Right lobe of liver (tissue), 6 donors: Measurements from ENCODE around the gene ACSL3. TPM values are rescaled to one million over a fixed set of nuclear protein-coding genes. Genes with fewer than 3 reads are reported as not detected.

Experiments used
- ATAC-seq, 4 donors: fragments of 200-7000 bp; cut with Tn5 transposase; one replicate each; pipeline ENCODE4 v1.9.1; 2020; ENCODE audit warnings: mild to moderate bottlenecking in 4 of 4, moderate library complexity in 4 of 4
- DNase-seq, 3 donors: peaks; one replicate each; pipeline ENCODE4 v3.0.0-alpha.2; 2020
- H3K27ac ChIP-seq, 3 donors: fragments of 200-600 bp; one replicate each; pipeline ENCODE4 v1.8.0; 2022
- H3K27me3 ChIP-seq, 2 donors: fragments of 200-600 bp; one replicate each; pipeline ENCODE4 v1.8.0; 2022
- H3K36me3 ChIP-seq, 4 donors: fragments of 200-600 bp; sonication (generic) in 1 of 4; one replicate each; pipeline versions ENCODE4 v1.5.1 to v1.8.0; 2017 to 2022; ENCODE audit warnings: control low read depth in 1 of 4
- H3K4me1 ChIP-seq, 4 donors: fragments of 200-600 bp; sonication (generic) in 1 of 4; one replicate each; pipeline versions ENCODE4 v1.5.1 to v1.8.0; 2017 to 2022; ENCODE audit warnings: control low read depth in 1 of 4
- H3K4me3 ChIP-seq, 3 donors: fragments of 200-600 bp; one replicate each; pipeline ENCODE4 v1.8.0; 2022
- H3K9me3 ChIP-seq, 4 donors: fragments of 200-600 bp; sonication (generic) in 1 of 4; one replicate each; pipeline versions ENCODE4 v1.5.1 to v1.8.0; 2017 to 2022; ENCODE audit warnings: control low read depth in 1 of 4
- POLR2A ChIP-seq: fragments of 450-650 bp; IDR thresholded peaks from one replicate; pipeline ENCODE4 v1.6.1; 2017; ENCODE audit warnings: antibody characterized with exemption, mild to moderate bottlenecking
- WGBS: methylation state at CpG from one replicate; pipeline ENCODE4 v1.1.6; 2018; ENCODE audit warnings: low coverage, low lambda C conversion rate; ENCODE audit not compliant: insufficient coverage; ENCODE audit errors: missing lambda C conversion rate; 5-methylcytosine and 5-hydroxymethylcytosine counted together
- intact Hi-C, 2 donors: fragments of 100-400 bp; cut with DNase I; formaldehyde crosslinking; loops; one replicate each; pipeline versions ENCODE4 v1.11.2 to v1.14.1; 2022
- total RNA-seq, 6 experiments: library from RNA; depleted of rRNA in 2 of 6; stranded (reverse); fragments of >200 nt in 2 of 6; fragmentation: NEBNext Ultra II Directional in 3 of 6; extraction: Animal tissue kit (Norgen Biotek cat#: 25700) in 3 of 6; gene quantifications; one replicate each; pipeline versions ENCODE4 v1.1.0 to v1.2.4, GENCODE V29; 2016 to 2023
- TF ChIP-seq, protein P1 (sequence below), 4 donors: fragments of 200-600 bp in 3 of 4; fragments of 450-650 bp in 1 of 4; IDR thresholded peaks; one replicate each; pipeline versions ENCODE4 v1.5.1 to v1.8.0; 2016 to 2022; ENCODE audit warnings: antibody characterized with exemption in 4 of 4, mild to moderate bottlenecking in 2 of 4
- donor health status: DM: no; HTN: yes; CAD: no.
- donor health status: DM: no; HTN: no; CAD: no.
- donor health status: DM: no; HTN: no; CAD: no.
- donor health status: DM: no; HTN: yes; CAD: no.
- donor health status: DM: no; HTN: yes; CAD: no.

The ACSL3 gene
- total RNA-seq, 6 experiments from 2014 or later = 31.1 to 73.0 (median 49.9) TPM

DNA sequence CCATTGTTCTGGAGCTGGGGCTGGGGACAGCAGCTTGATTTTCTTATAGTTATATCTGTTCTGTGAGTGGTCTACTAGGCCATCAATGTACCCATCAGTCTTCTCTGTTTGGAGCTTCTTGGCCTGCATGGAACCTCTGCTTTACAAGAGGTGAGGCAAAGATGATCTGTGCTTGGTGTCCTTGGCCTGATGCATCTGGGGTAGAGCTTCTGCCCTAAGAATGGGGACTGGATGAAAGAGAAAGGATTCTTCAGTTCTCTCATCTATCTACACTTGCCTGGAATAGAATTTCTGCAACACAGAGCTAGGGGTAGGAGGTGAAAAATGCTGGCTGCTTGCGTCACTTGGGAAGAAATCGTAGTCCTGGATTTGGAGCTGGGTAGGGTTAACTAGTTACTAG, 46.2 kb downstream of the ACSL3 start:
- TF ChIP-seq, protein P1, sequence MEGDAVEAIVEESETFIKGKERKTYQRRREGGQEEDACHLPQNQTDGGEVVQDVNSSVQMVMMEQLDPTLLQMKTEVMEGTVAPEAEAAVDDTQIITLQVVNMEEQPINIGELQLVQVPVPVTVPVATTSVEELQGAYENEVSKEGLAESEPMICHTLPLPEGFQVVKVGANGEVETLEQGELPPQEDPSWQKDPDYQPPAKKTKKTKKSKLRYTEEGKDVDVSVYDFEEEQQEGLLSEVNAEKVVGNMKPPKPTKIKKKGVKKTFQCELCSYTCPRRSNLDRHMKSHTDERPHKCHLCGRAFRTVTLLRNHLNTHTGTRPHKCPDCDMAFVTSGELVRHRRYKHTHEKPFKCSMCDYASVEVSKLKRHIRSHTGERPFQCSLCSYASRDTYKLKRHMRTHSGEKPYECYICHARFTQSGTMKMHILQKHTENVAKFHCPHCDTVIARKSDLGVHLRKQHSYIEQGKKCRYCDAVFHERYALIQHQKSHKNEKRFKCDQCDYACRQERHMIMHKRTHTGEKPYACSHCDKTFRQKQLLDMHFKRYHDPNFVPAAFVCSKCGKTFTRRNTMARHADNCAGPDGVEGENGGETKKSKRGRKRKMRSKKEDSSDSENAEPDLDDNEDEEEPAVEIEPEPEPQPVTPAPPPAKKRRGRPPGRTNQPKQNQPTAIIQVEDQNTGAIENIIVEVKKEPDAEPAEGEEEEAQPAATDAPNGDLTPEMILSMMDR (IDR thresholded peaks at IDR 0.05) = no peak
- TF ChIP-seq POLR2A = no peak
- no peak overlapping the region for H3K27ac ChIP-seq
- H3K27me3 ChIP-seq = no peaks in the 10 kb centered on the region
- no peaks in the 10 kb centered on the region for H3K9me3 ChIP-seq
- peaks cover 0 to 16% (median 8%) of the 10 kb centered on the region in 4 donors for H3K36me3 ChIP-seq
- WGBS = 83% methylated on average over 2 of the region's 2 CpGs
- intact Hi-C loops = loop anchor here in 1 of 2 donors (10.0 kb wide), 1 partner anchor 202 kb away; no protein-coding TSS in a partner anchor
- ATAC-seq (no peak), DNase-seq (no peak)
- no peak overlapping the region for H3K4me3 ChIP-seq
- H3K4me1 ChIP-seq = peaks cover 0 to 17% (median 7%) of the 10 kb centered on the region in 4 donors

DNA sequence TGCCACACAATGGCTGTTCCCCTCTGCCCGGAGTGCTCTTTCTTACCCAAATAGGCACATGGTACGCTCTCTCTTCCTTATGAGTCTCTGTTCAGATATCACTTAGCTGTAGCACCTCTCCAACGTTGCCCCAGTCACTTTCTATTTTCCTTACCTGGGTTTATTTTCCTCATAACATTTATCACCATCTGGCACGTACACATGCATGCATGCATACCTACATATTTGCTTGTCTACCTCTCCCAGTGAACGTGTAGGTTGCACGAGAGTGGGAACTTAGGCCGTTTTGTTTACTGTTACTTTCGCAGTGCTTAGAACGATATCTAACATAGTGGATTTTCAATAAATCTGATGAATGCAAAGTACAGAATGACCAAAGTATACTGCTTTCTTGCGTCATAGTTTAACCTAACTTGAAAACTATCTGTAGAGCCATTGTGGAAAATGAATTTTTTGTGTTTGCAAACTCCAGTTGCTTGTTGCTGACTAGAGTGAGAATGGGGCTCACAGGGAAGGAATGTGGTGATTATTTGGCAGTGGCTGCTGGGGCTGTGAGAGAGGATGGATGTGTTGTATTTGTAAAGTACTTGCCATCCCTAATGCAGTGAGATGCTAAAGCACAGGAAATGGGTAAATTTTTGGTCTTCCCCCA, 47.1 kb downstream of the ACSL3 start:
- ATAC-seq = no peak
- no peak overlapping the region for H3K4me3 ChIP-seq
- no peaks in the 10 kb centered on the region for H3K9me3 ChIP-seq
- TF ChIP-seq, protein P1 (IDR thresholded peaks at IDR 0.05) = no peak
- TF ChIP-seq POLR2A = no peak
- H3K27me3 ChIP-seq = no peaks in the 10 kb centered on the region
- intact Hi-C loops = loop anchor here in 1 of 2 donors (10.0 kb wide), 1 partner anchor 203 kb away; no protein-coding TSS in a partner anchor
- WGBS = 68% methylated on average over 10 of the region's 10 CpGs
- H3K36me3 ChIP-seq = peaks cover 0 to 16% (median 8%) of the 10 kb centered on the region in 4 donors
- no peak for DNase-seq
- H3K4me1 ChIP-seq = peaks cover 0 to 15% (median 4%) of the 10 kb centered on the region in 4 donors
- no peak overlapping the region for H3K27ac ChIP-seq

DNA sequence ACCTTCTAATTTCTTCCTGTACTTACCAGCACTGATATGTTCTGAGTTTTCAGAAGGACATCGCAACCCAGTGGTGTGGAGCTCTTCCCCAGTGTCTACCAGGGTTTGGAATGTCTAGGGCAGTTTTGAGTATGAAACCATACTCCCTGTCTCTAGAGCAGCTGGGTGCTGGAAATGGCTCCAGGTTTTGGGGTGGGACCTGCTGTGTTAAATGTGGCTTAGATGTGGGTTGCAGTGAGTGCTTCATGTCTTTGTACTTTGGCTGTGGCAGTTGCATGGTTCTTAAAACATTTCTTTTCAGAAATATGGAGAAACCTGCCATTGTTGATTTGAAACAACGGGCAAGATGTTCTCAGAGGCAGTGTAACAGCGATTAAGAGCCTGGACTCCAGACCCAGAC, 48.5 kb downstream of the ACSL3 start:
- intact Hi-C loops = loop anchor here in 1 of 2 donors (10.0 kb wide), 1 partner anchor 204 kb away; no protein-coding TSS in a partner anchor
- Histone ChIP-seq H3K36me3 (peaks cover 0 to 16% (median 8%) of the 10 kb centered on the region in 4 donors), H3K27me3 (no peaks in the 10 kb centered on the region), H3K4me3 (no peak overlapping the region), H3K9me3 (no peaks in the 10 kb centered on the region), H3K4me1 (peaks cover 0 to 9% (median 0%) of the 10 kb centered on the region in 4 donors), H3K27ac (no peak overlapping the region)
- ATAC-seq (no peak), DNase-seq (no peak)
- 94% methylated on average over 2 of the region's 3 CpGs for WGBS
- TF ChIP-seq, protein P1 (IDR thresholded peaks at IDR 0.05) = no peak
- no peak for TF ChIP-seq POLR2A

DNA sequence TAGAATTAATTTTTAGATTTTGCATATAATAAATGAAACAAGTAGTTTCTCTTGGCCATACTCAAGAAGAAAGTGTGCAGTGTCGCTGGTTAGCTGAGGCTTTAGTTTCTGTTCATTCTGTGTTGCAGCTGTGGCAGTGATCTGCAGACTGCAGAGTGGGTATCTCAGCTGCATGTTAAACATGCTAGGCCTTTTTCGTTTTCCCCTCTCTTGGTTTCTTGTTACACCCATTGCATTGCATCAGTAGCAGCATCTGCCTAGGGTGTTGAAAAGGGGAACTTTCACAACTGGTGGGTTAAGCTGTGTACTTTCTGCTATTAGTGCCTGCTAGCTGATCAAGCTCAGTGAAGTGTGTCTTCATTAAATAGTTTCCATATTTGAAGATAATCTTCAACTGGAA, 51.3 kb downstream of the ACSL3 start:
- peaks cover 0 to 16% (median 8%) of the 10 kb centered on the region in 4 donors for H3K36me3 ChIP-seq
- no peak overlapping the region for H3K4me3 ChIP-seq
- 58% methylated on average over 2 of the region's 2 CpGs for WGBS
- DNase-seq (no peak), ATAC-seq (peak; percentile 38 to 68 (median 55))
- no peaks in the 10 kb centered on the region for H3K4me1 ChIP-seq
- no peak overlapping the region for H3K27ac ChIP-seq
- TF ChIP-seq, protein P1 (IDR thresholded peaks at IDR 0.05) = no peak
- TF ChIP-seq POLR2A = no peak
- no peaks in the 10 kb centered on the region for H3K27me3 ChIP-seq
- no peaks in the 10 kb centered on the region for H3K9me3 ChIP-seq
- intact Hi-C loops = no loop called here
